Fibroblast of pulmonary artery (primary cell): Measurements from ENCODE around the gene TSHZ1.
"Not testable (repeated sequence)": the region's sequence is repeated elsewhere in the genome, so short reads cannot be mapped to it uniquely, and the experiment has no call there.

Experiments
- DNase-seq: peaks from one replicate; pipeline ENCODE4 v3.0.0-alpha.2; 2010; ENCODE audit warnings: low read depth
- H3K4me3 ChIP-seq: replicated peaks from 2 replicates; pipeline ENCODE4 v1.5.1; 2011; ENCODE audit warnings: low read depth, mild to moderate bottlenecking, control low read depth, low read length, moderate library complexity
- CTCF ChIP-seq: IDR thresholded peaks from 2 replicates; pipeline ENCODE4 v1.5.1; 2011; ENCODE audit warnings: mild to moderate bottlenecking, control low read depth, low read length, inconsistent platforms; ENCODE audit errors: missing control alignments

TSHZ1 gene

GRCh38 chr18:75179819-75180600 lies 30.6 kb upstream of the TSHZ1 start:
- H3K4me3 ChIP-seq = no peak overlapping the region
- TF ChIP-seq CTCF = no peak
- no peak for DNase-seq

GRCh38 chr18:75183524-75183923 lies 27.1 kb upstream of the TSHZ1 start:
- no peak for TF ChIP-seq CTCF
- H3K4me3 ChIP-seq = no peak overlapping the region
- no peak for DNase-seq

GRCh38 chr18:75183973-75184493 lies 26.6 kb upstream of the TSHZ1 start:
- no peak overlapping the region for H3K4me3 ChIP-seq
- TF ChIP-seq CTCF = no peak
- no peak for DNase-seq

- H3K4me3 ChIP-seq = no peak overlapping the region
- no peak for TF ChIP-seq CTCF
- DNase-seq = no peak
Measured at GRCh38 chr18:75185460-75185859, 25.1 kb upstream of the TSHZ1 start.

- H3K4me3 ChIP-seq = not testable (repeated sequence)
Measured at GRCh38 chr18:75187702-75188101, 22.9 kb upstream of the TSHZ1 start.

GRCh38 chr18:75189696-75190095 lies 20.9 kb upstream of the TSHZ1 start:
- H3K4me3 ChIP-seq = no peak overlapping the region
- TF ChIP-seq CTCF = no peak
- DNase-seq = no peak

More at GRCh38 chr18:75187702-75188101, 22.9 kb upstream of the TSHZ1 start:
- DNase-seq = not testable (repeated sequence)

GRCh38 chr18:75192899-75193298 lies 17.7 kb upstream of the TSHZ1 start:
- no peak overlapping the region for H3K4me3 ChIP-seq
- no peak for TF ChIP-seq CTCF
- DNase-seq = no peak
